ENCODE results near the gene POU6F1. TPM values are rescaled to one million over a fixed set of nuclear protein-coding genes. Genes with fewer than 3 reads are reported as not detected.
"Not testable (repeated sequence)": the region's sequence is repeated elsewhere in the genome, so short reads cannot be mapped to it uniquely, and the experiment has no call there.

Gene POU6F1
- 2.6 and 3.9 TPM in 2 replicates for total RNA-seq

- Histone ChIP-seq H3K27me3 (ENCODE audit: control insufficient read depth, insufficient read depth, low read length) (no peaks in the 10 kb centered on the region), H3K36me3 (ENCODE audit: control insufficient read depth, insufficient read depth, low read length) (no peaks in the 10 kb centered on the region), H3K4me3 (ENCODE audit: low read depth, low read length) (peak within 1 kb of the TSS; percentile 77)
- TF ChIP-seq CTCF (IDR thresholded peaks at IDR 0.05; ENCODE audit: insufficient read depth, low read length, poor library complexity, severe bottlenecking) = peak; percentile 44
- DNase-seq (ENCODE audit: low read depth) = peak; percentile 28
These were observed at the start of gene POU6F1 for GRCh38 chr12:51217968-51218606. TSS of gene POU6F1 (minus strand) at chr12:51218062. CDS start at chr12:51206836, 11,226 bp downstream.

DNA sequence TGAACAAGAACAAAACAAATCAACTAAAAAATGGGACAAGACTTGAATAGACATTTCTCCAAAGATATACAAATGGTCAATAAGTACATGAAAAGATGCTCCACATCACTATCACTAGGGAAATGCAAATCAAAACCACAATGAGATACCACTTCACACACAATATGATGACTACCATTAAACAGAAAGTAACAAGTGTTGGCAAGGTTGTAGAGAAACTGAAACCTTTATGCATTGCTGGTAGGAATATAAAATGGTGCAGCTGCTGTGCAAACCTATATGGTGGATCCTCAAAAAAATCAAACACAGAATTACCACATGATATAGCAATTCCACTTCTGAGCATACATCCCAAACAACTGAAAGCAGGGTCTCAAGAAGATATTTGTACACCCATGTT, 47.2 kb upstream of the POU6F1 start:
- H3K36me3 ChIP-seq (ENCODE audit: control insufficient read depth, insufficient read depth, low read length) = peaks cover 1% of the 10 kb centered on the region
- no peak for TF ChIP-seq CTCF (IDR thresholded peaks at IDR 0.05; ENCODE audit: insufficient read depth, low read length, poor library complexity, severe bottlenecking)
- DNase-seq (ENCODE audit: low read depth) = no peak
- H3K4me3 ChIP-seq (ENCODE audit: low read depth, low read length) = no peak overlapping the region
- H3K27me3 ChIP-seq (ENCODE audit: control insufficient read depth, insufficient read depth, low read length) = no peaks in the 10 kb centered on the region

- Histone ChIP-seq H3K36me3 (ENCODE audit: control insufficient read depth, insufficient read depth, low read length) (peaks cover 1% of the 10 kb centered on the region), H3K27me3 (ENCODE audit: control insufficient read depth, insufficient read depth, low read length) (no peaks in the 10 kb centered on the region), H3K4me3 (ENCODE audit: low read depth, low read length) (no peak overlapping the region)
- DNase-seq (ENCODE audit: low read depth) = no peak
- no peak for TF ChIP-seq CTCF (IDR thresholded peaks at IDR 0.05; ENCODE audit: insufficient read depth, low read length, poor library complexity, severe bottlenecking)
These were observed 46.4 kb upstream of the POU6F1 start for GRCh38 chr12:51264297-51264696.

GRCh38 chr12:51263341-51263740, 45.5 kb upstream of the POU6F1 start:
- H3K27me3 ChIP-seq (ENCODE audit: control insufficient read depth, insufficient read depth, low read length) = no peaks in the 10 kb centered on the region
- peaks cover 1% of the 10 kb centered on the region for H3K36me3 ChIP-seq (ENCODE audit: control insufficient read depth, insufficient read depth, low read length)
- TF ChIP-seq CTCF (IDR thresholded peaks at IDR 0.05; ENCODE audit: insufficient read depth, low read length, poor library complexity, severe bottlenecking) = no peak
- no peak for DNase-seq (ENCODE audit: low read depth)
- no peak overlapping the region for H3K4me3 ChIP-seq (ENCODE audit: low read depth, low read length)

GRCh38 chr12:51262758-51263177, 44.9 kb upstream of the POU6F1 start:
- Histone ChIP-seq H3K27me3 (ENCODE audit: control insufficient read depth, insufficient read depth, low read length) (no peaks in the 10 kb centered on the region), H3K4me3 (ENCODE audit: low read depth, low read length) (no peak overlapping the region), H3K36me3 (ENCODE audit: control insufficient read depth, insufficient read depth, low read length) (peaks cover under 1% of the 10 kb centered on the region)
- no peak for DNase-seq (ENCODE audit: low read depth)
- TF ChIP-seq CTCF (IDR thresholded peaks at IDR 0.05; ENCODE audit: insufficient read depth, low read length, poor library complexity, severe bottlenecking) = peak; percentile 42

- H3K36me3 ChIP-seq (ENCODE audit: control insufficient read depth, insufficient read depth, low read length); DNase-seq (ENCODE audit: low read depth); H3K4me3 ChIP-seq (ENCODE audit: low read depth, low read length); H3K27me3 ChIP-seq (ENCODE audit: control insufficient read depth, insufficient read depth, low read length): not testable (repeated sequence)
These were observed 41.7 kb upstream of the POU6F1 start for GRCh38 chr12:51259600-51259999.
